ENCODE results near the gene ZNHIT2.

Gene ZNHIT2

DNA sequence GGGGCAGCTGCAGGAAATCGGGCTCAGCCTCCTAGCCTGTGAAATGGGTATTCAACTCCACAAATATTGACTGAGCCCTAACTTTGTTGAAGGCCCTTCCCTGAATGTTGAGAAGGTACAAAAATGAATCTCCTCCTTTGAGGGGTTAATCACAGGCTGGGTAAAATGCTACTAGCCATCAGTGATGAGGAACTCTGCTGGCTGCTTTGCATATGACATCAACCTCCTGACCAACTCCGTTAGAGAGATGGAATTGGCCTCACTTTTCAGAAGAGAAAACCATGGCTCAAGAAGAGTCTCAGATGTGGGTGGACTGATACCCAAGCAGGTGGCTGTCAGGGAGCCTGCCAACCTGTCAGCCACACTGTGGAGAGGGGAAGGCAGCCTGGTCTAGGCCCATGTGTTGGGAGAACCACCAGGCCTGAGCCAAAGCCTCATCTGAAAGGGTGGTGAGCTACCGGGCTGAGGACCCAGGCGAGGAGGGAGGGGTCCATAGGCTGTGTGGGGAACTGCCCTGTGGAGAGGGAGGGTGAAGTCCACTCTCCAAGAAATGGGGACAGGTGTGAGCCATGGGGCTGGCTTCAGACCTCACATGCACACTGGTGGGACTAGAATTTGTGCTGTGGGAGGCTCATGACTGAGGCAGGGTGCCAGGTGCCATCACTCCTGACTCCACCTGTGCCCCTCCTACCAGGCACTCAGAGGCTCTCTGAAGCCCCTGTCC lies 45.4 kb downstream of the ZNHIT2 start:
- no peak for DNase-seq (ENCODE audit: low spot score)

DNA sequence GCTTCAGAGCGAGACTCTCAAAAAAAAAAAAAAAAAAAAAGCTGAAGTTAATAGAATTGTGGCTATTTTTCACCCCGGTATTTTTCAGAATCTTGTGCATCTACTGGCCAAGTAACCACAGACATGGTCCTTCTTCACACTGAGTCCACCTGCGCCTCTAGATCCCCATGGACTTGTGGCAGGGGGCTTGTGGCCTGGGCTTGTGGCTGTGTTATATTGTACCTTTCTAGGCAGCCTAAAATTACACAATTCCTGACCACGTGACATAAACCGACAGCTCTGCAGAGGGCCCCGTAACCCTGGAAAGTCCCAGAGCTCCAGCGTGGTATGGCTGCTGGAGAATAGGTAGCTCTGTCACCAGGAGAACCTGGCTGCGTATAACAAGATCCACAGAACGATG lies 48.3 kb downstream of the ZNHIT2 start:
- DNase-seq (ENCODE audit: low spot score) = no peak

DNA sequence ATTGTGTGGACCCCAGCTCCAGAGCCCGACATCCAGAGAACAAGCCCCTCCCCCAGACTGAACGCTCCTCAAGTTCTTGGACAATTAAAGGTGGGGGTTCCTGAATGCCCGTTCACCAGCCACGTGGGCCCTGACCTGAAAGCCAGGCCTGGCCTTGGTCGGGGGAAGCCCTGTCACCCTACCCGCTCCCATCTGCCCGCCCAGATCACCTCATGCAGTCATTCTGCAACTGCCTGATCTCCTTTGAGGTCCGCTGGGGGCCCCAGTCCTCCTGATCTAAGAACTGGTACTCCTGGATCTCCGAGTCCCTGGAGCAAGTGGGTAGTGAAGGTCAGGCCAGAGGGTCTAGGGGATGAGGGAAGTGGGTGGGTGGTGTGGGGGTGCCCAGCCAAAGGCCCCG lies 50.1 kb downstream of the ZNHIT2 start:
- no peak for DNase-seq (ENCODE audit: low spot score)

DNA sequence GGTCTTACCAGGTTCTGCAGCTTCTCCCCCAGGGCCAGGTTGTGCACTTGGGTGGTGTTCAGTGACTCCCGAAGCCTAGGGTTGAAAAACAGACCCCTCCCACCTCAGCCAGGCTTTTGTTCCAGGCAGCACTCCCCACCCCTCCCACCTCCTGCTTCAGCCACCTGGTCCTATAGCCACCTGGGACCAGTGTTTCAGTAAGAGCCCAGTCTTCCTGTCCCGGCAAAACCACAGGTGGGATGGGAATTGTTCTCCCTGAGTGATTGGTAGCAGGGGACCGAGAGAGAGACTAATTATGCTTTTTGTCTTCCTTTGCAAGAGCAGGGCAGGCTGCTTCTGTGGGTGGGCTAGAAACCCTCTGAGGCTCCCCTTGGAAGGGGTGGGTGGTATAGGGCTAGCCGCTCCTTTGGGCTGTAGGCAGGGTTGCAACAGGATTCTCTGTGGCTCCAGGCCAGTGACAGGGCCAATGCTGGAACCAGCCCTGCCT lies 50.7 kb downstream of the ZNHIT2 start:
- DNase-seq (ENCODE audit: low spot score) = no peak
